ENCODE data around the gene ZNF48.

Gene ZNF48

GRCh38 chr16:30407102-30407803 lies 12.0 kb downstream of the ZNF48 start, which contains the start of gene ZNF771:
ZNF771 (plus strand) TSS chr16:30407606; CDS start chr16:30408054, 448 bp downstream.
- Histone ChIP-seq H3K4me2 (peak within 1 kb of the TSS; percentile 86), H3K79me2 (ENCODE audit: insufficient read depth, low read depth) (0 out of 2 replicates have a peak, but pooled peaks cover 4% of the 10 kb centered on the region), H3K27ac (peak within 1 kb of the TSS; percentile 71), H2AFZ (ENCODE audit: low read depth) (peak within 1 kb of the TSS; percentile 86), H4K20me1 (ENCODE audit: insufficient read depth) (no peaks in the 10 kb centered on the region), H3K27me3 (ENCODE audit: insufficient read depth, low read depth) (no peaks in the 10 kb centered on the region), H3K4me1 (ENCODE audit: low read depth, poor library complexity, severe bottlenecking) (peaks cover 29% of the 10 kb centered on the region), H3K4me3 (IDR thresholded peaks at IDR 0.05; ENCODE audit: insufficient read depth, low read depth, low read length) (peak within 1 kb of the TSS; percentile 56), H3K36me3 (ENCODE audit: insufficient read depth) (no peaks in the 10 kb centered on the region), H3K9ac (peak within 1 kb of the TSS; percentile 89)
- no peak for TF ChIP-seq CTCF (conservative IDR thresholded peaks at IDR 0.05; ENCODE audit: low read depth, low read length)

GRCh38 chr16:30407804-30408534 lies 12.7 kb downstream of the ZNF48 start:
- peak overlapping the region; percentile 56 for H3K4me3 ChIP-seq (IDR thresholded peaks at IDR 0.05; ENCODE audit: insufficient read depth, low read depth, low read length)
- TF ChIP-seq CTCF (conservative IDR thresholded peaks at IDR 0.05; ENCODE audit: low read depth, low read length), result no peak
- no peaks in the 10 kb centered on the region for H4K20me1 ChIP-seq (ENCODE audit: insufficient read depth)
- peak overlapping the region; percentile 86 for H3K4me2 ChIP-seq
- no peaks in the 10 kb centered on the region for H3K27me3 ChIP-seq (ENCODE audit: insufficient read depth, low read depth)
- peaks cover 36% of the 10 kb centered on the region for H3K4me1 ChIP-seq (ENCODE audit: low read depth, poor library complexity, severe bottlenecking)
- peak overlapping the region; percentile 71 for H3K27ac ChIP-seq
- peak overlapping the region; percentile 86 for H2AFZ ChIP-seq (ENCODE audit: low read depth)
- no peaks in the 10 kb centered on the region for H3K36me3 ChIP-seq (ENCODE audit: insufficient read depth)
- H3K79me2 ChIP-seq (ENCODE audit: insufficient read depth, low read depth), result 0 out of 2 replicates have a peak, but pooled peaks cover 8% of the 10 kb centered on the region
- peak overlapping the region; percentile 89 for H3K9ac ChIP-seq

GRCh38 chr16:30409125-30410060 lies 14.2 kb downstream of the ZNF48 start:
- peak overlapping the region; percentile 72; the same call in 1 of the 2 replicates for H3K4me2 ChIP-seq
- H3K36me3 ChIP-seq (ENCODE audit: insufficient read depth), result no peaks in the 10 kb centered on the region
- no peak overlapping the region for H2AFZ ChIP-seq (ENCODE audit: low read depth)
- H3K4me3 ChIP-seq (IDR thresholded peaks at IDR 0.05; ENCODE audit: insufficient read depth, low read depth, low read length), result no peak overlapping the region
- no peak overlapping the region; the same call in 1 of the 2 replicates for H3K27ac ChIP-seq
- H4K20me1 ChIP-seq (ENCODE audit: insufficient read depth), result no peaks in the 10 kb centered on the region
- no peak overlapping the region for H3K9ac ChIP-seq
- H3K27me3 ChIP-seq (ENCODE audit: insufficient read depth, low read depth), result no peaks in the 10 kb centered on the region
- H3K79me2 ChIP-seq (ENCODE audit: insufficient read depth, low read depth), result peaks cover 8% of the 10 kb centered on the region; the same call in 1 of the 2 replicates
- TF ChIP-seq CTCF (conservative IDR thresholded peaks at IDR 0.05; ENCODE audit: low read depth, low read length), result peak; percentile 97
- peaks cover 38% of the 10 kb centered on the region for H3K4me1 ChIP-seq (ENCODE audit: low read depth, poor library complexity, severe bottlenecking)
